ENCODE results near the gene CCDC17.

GRCh38 chr1:45660336-45660735, 36.5 kb upstream of the CCDC17 start:
- no peak for TF ChIP-seq SIN3A (IDR thresholded peaks at IDR 0.05; ENCODE audit: borderline replicate concordance, insufficient read depth, low read depth, low read length)
- TF ChIP-seq, protein P1, sequence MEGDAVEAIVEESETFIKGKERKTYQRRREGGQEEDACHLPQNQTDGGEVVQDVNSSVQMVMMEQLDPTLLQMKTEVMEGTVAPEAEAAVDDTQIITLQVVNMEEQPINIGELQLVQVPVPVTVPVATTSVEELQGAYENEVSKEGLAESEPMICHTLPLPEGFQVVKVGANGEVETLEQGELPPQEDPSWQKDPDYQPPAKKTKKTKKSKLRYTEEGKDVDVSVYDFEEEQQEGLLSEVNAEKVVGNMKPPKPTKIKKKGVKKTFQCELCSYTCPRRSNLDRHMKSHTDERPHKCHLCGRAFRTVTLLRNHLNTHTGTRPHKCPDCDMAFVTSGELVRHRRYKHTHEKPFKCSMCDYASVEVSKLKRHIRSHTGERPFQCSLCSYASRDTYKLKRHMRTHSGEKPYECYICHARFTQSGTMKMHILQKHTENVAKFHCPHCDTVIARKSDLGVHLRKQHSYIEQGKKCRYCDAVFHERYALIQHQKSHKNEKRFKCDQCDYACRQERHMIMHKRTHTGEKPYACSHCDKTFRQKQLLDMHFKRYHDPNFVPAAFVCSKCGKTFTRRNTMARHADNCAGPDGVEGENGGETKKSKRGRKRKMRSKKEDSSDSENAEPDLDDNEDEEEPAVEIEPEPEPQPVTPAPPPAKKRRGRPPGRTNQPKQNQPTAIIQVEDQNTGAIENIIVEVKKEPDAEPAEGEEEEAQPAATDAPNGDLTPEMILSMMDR (IDR thresholded peaks at IDR 0.05) = no peak
- no peak for TF ChIP-seq TCF7L2 (IDR thresholded peaks at IDR 0.05; ENCODE audit: low read depth, low read length)
